Measurements from ENCODE around the gene TMEM221. TPM values are rescaled to one million over a fixed set of nuclear protein-coding genes. Genes with fewer than 3 reads are reported as not detected.
A peak's percentile ranks its signal among the peaks of the same experiment; 100 is the strongest.

Gene TMEM221
- total RNA-seq, 2 experiments from 2014 or later = not detected

- peak within 1 kb of the TSS; percentile 95 for H3K4me3 Mint-ChIP-seq
- peaks cover 63% of the 10 kb centered on the region for H3K4me1 ChIP-seq (ENCODE audit: insufficient read depth, low read length)
These were observed 43.0 kb downstream of the TMEM221 start, which contains the start of gene BST2 for GRCh38 chr19:17405250-17406045. TSS of gene BST2 (minus strand) at chr19:17405630. CDS start at chr19:17405575, 55 bp downstream.

DNA sequence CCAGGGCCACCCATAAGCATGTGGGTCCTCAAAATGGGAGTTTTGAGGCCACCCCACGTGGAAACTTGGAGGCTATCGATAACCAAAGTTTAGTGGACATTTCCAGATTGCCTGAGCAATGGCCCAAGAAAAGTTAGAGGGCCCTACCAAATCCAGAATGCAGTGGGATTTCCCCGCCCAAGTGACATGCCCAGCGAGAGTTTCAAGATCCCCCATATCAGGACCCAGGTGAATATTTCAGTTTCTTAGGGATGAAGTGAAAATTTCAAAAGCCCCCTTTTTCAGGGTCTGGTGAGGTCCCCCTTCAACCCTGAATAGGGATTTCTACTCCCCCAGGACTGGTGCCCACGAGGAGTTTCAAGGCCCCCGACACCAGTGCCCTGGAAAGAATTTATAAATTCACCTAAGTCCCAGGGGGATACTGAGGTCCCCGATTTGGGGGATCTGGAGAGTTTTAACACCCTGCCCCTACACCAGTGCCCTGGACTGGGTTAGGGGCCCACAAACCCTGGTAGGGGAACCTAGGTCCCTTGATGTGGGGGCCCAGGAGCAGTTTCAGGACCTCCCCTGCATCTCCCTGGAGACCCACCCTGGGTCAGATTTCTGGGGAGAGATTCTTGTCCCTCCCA lies 43.7 kb downstream of the TMEM221 start:
- Histone ChIP-seq H3K4me1 (ENCODE audit: insufficient read depth, low read length) (peaks cover 62% of the 10 kb centered on the region), H3K27ac (ENCODE audit: low read depth in 1 of 2, low read length in 2 of 2) (peak overlapping the region; percentile 18 to 78), H3K4me3 (ENCODE audit: low read length) (peak overlapping the region; percentile 72), H3K27me3 (ENCODE audit: control insufficient read depth in 1 of 2, insufficient read depth in 2 of 2, low read length in 2 of 2) (no peaks in the 10 kb centered on the region), H3K36me3 (ENCODE audit: insufficient read depth, low read length) (peaks cover 15% of the 10 kb centered on the region), H3K9me3 (ENCODE audit: control insufficient read depth in 1 of 2, insufficient read depth in 1 of 2, low read length in 2 of 2) (no peaks in the 10 kb centered on the region)
- ChIA-PET CTCF (interaction anchor here (1.2 to 2.5 kb wide), 5 partner anchors 13 to 99 kb away, joined by 4 to 8 read pairs (median 4); partner anchors contain the start of genes MVB12A and TMEM221), POLR2A (interaction anchor here (1.0 to 3.0 kb wide), 7 partner anchors 11 to 138 kb away, joined by 3 to 26 read pairs (median 3); partner anchors contain the start of genes BABAM1, CCDC194, DDA1 and MVB12A)
- TF ChIP-seq CTCF (IDR thresholded peaks at IDR 0.05) = no peak
- Mint-ChIP-seq H3K36me3 (ENCODE audit: low read depth) (peaks cover 5% of the 10 kb centered on the region), H3K9me3 (no peaks in the 10 kb centered on the region), H3K27me3 (no peaks in the 10 kb centered on the region), H3K4me3 (peak overlapping the region; percentile 95), H3K27ac (peak overlapping the region; percentile 86), H3K4me1 (ENCODE audit: low read depth) (peaks cover 41% of the 10 kb centered on the region)
- intact Hi-C loops (cut with DNase I, micrococcal nuclease) = no loop called here
- ATAC-seq (ENCODE audit: poor library complexity) (no peak), DNase-seq (no peak)

More at GRCh38 chr19:17405250-17406045, 43.0 kb downstream of the TMEM221 start, which contains the start of gene BST2:
- H3K9me3 ChIP-seq (ENCODE audit: control insufficient read depth in 1 of 2, insufficient read depth in 1 of 2, low read length in 2 of 2) = no peaks in the 10 kb centered on the region
- ATAC-seq (ENCODE audit: poor library complexity) (peak; percentile 79), DNase-seq (peak in 11 of 14 experiments; percentile 17 to 90 (median 53))
- Mint-ChIP-seq H3K27ac (peak within 1 kb of the TSS; percentile 86), H3K36me3 (ENCODE audit: low read depth) (peaks cover 5% of the 10 kb centered on the region), H3K27me3 (no peaks in the 10 kb centered on the region), H3K9me3 (no peaks in the 10 kb centered on the region), H3K4me1 (ENCODE audit: low read depth) (peaks cover 41% of the 10 kb centered on the region)
- POLR2A ChIA-PET = interaction anchor here (1.0 to 3.0 kb wide), 8 partner anchors 10 to 96 kb away, joined by 3 to 26 read pairs (median 4); partner anchors contain the start of genes CCDC194, DDA1 and MVB12A
- CTCF ChIA-PET = interaction anchor here (1.2 to 2.5 kb wide), 5 partner anchors 14 to 100 kb away, joined by 4 to 8 read pairs (median 4); partner anchors contain the start of genes MVB12A and TMEM221
- no peak for TF ChIP-seq CTCF (IDR thresholded peaks at IDR 0.05)
- intact Hi-C loops (cut with DNase I, micrococcal nuclease) = no loop called here
- no peaks in the 10 kb centered on the region for H3K27me3 ChIP-seq (ENCODE audit: control insufficient read depth in 1 of 2, insufficient read depth in 2 of 2, low read length in 2 of 2)
- H3K4me3 ChIP-seq (ENCODE audit: low read length) = peak within 1 kb of the TSS; percentile 72
- H3K36me3 ChIP-seq (ENCODE audit: insufficient read depth, low read length) = peaks cover 16% of the 10 kb centered on the region
- peak within 1 kb of the TSS; percentile 71 to 78 for H3K27ac ChIP-seq (ENCODE audit: low read depth in 1 of 2, low read length in 2 of 2)

GRCh38 chr19:17404015-17404414 lies 44.5 kb downstream of the TMEM221 start:
- Mint-ChIP-seq H3K36me3 (ENCODE audit: low read depth) (peaks cover 5% of the 10 kb centered on the region), H3K4me3 (peak overlapping the region; percentile 95), H3K9me3 (no peaks in the 10 kb centered on the region), H3K27ac (peak overlapping the region; percentile 65), H3K27me3 (no peaks in the 10 kb centered on the region), H3K4me1 (ENCODE audit: low read depth) (peaks cover 41% of the 10 kb centered on the region)
- no peaks in the 10 kb centered on the region for H3K27me3 ChIP-seq (ENCODE audit: control insufficient read depth in 1 of 2, insufficient read depth in 2 of 2, low read length in 2 of 2)
- no peak for ATAC-seq (ENCODE audit: poor library complexity)
- H3K9me3 ChIP-seq (ENCODE audit: control insufficient read depth in 1 of 2, insufficient read depth in 1 of 2, low read length in 2 of 2) = no peaks in the 10 kb centered on the region
- ChIA-PET POLR2A (interaction anchor here (1.0 to 1.9 kb wide), 4 partner anchors 11 to 137 kb away, joined by 3 to 6 read pairs (median 3); partner anchors contain the start of genes BABAM1, CCDC194 and MVB12A), CTCF (interaction anchor here (0.6 kb wide), 1 partner anchor 62 kb away, joined by 3 read pairs; no protein-coding TSS in a partner anchor)
- TF ChIP-seq CTCF (IDR thresholded peaks at IDR 0.05) = no peak
- H3K4me1 ChIP-seq (ENCODE audit: insufficient read depth, low read length) = peaks cover 56% of the 10 kb centered on the region
- peaks cover 13% of the 10 kb centered on the region for H3K36me3 ChIP-seq (ENCODE audit: insufficient read depth, low read length)
- intact Hi-C loops (cut with DNase I, micrococcal nuclease) = no loop called here
- DNase-seq = peak in 1 of 14 experiments; percentile 38
- H3K4me3 ChIP-seq (ENCODE audit: low read length) = peak overlapping the region; percentile 72
- no peak overlapping the region for H3K27ac ChIP-seq (ENCODE audit: low read depth in 1 of 2, low read length in 2 of 2)

Measured in CD4-positive, alpha-beta T cell (primary cell).